Endothelial cell of umbilical vein (primary cell): ENCODE measurements around the gene ACTR1A. TPM values are rescaled to one million over a fixed set of nuclear protein-coding genes. Genes with fewer than 3 reads are reported as not detected.
A peak's percentile ranks its signal among the peaks of the same experiment; 100 is the strongest.

Experiments used
- BruUV-seq: library from RNA; stranded (reverse); fragments of 400-500 nt; replicated peaks from 2 replicates; lab custom pipeline; 2021; lab: Mats Ljungman, UMichigan
- CTCF ChIA-PET: fragments of 300-600, 350-600 bp; sonication (Branson Sonifier 250); formaldehyde crosslinking; loops from one replicate; lab custom pipeline; 2021; ENCODE audit warnings: antibody characterized with exemption, inconsistent platforms; lab: Charles Lee
- POLR2A ChIA-PET: fragments of 300-600, 350-600 bp; sonication (Branson Sonifier 250); formaldehyde crosslinking; loops from one replicate; lab custom pipeline; 2021; ENCODE audit warnings: antibody characterized with exemption, inconsistent platforms; lab: Charles Lee
- DNase-seq: peaks from one replicate; pipeline ENCODE4 v3.0.0-alpha.2; 2011; ENCODE audit warnings: low read depth, low spot score
- FAIRE-seq: peaks from 2 replicates; lab custom pipeline; 2011; peaks lifted over from hg19 to GRCh38; lab: Jason Lieb, UNC
- H2AFZ ChIP-seq: 2 replicates; pipeline ENCODE4 v1.6.0; 2012; ENCODE audit warnings: low read depth, low read length, control low read depth, inconsistent platforms
- H3K27ac ChIP-seq: 2 replicates; pipeline ENCODE4 v1.5.1; 2011; ENCODE audit warnings: low read depth, mild to moderate bottlenecking, control low read depth, low read length, moderate library complexity; ENCODE audit not compliant: insufficient read depth
- H3K27me3 ChIP-seq, 2 experiments: 2 replicates each; pipeline versions ENCODE4 v1.6.0 to v1.6.1; 2011; ENCODE audit warnings: low read length in 2 of 2, mixed read lengths in 1 of 2; ENCODE audit not compliant: control insufficient read depth in 2 of 2, insufficient read depth in 2 of 2
- H3K36me3 ChIP-seq, 2 experiments: 2 replicates in 1 of 2; 3 replicates in 1 of 2; pipeline ENCODE4 v1.5.1; 2011; ENCODE audit warnings: low read length in 2 of 2, mild to moderate bottlenecking in 1 of 2, moderate library complexity in 1 of 2; ENCODE audit not compliant: control insufficient read depth in 2 of 2, insufficient read depth in 2 of 2; ENCODE audit errors: extremely low read depth in 1 of 2
- H3K4me1 ChIP-seq: 3 replicates; pipeline ENCODE4 v1.5.1; 2011; ENCODE audit warnings: mild to moderate bottlenecking, low read length; ENCODE audit not compliant: control insufficient read depth, insufficient read depth; ENCODE audit errors: extremely low read depth
- H3K4me2 ChIP-seq: 2 replicates; pipeline ENCODE4 v1.6.1; 2011; ENCODE audit warnings: low read length, control low read depth, mixed read lengths; ENCODE audit not compliant: insufficient read depth
- H3K4me3 ChIP-seq, 3 experiments: fragments of 200-600 bp in 1 of 3; sonication (generic), shearing (Covaris generic) in 1 of 3; replicated peaks in 1 of 3; 2 replicates each; pipeline ENCODE4 v1.5.1; 2011 to 2016; ENCODE audit warnings: control low read depth in 3 of 3, low read length in 3 of 3, mild to moderate bottlenecking in 2 of 3, inconsistent platforms in 1 of 3, low read depth in 1 of 3, moderate library complexity in 1 of 3; ENCODE audit not compliant: insufficient read depth in 1 of 3
- H3K79me2 ChIP-seq: 2 replicates; pipeline ENCODE4 v1.6.0; 2012; ENCODE audit warnings: low read length, inconsistent platforms; ENCODE audit not compliant: control insufficient read depth, insufficient read depth
- H3K9ac ChIP-seq: replicated peaks from 2 replicates; pipeline ENCODE3; 2011; ENCODE audit warnings: low read length, control low read depth; ENCODE audit not compliant: insufficient read depth; ENCODE audit errors: extremely low read depth
- H3K9me1 ChIP-seq: replicated peaks from 3 replicates; pipeline ENCODE4 v1.6.0; 2011; ENCODE audit warnings: mild to moderate bottlenecking, low read length; ENCODE audit not compliant: control insufficient read depth, insufficient read depth; ENCODE audit errors: extremely low read depth
- H3K9me3 ChIP-seq: replicated peaks from 2 replicates; pipeline ENCODE4 v1.5.1; 2012; ENCODE audit warnings: low read length, inconsistent platforms; ENCODE audit not compliant: control insufficient read depth, insufficient read depth
- H4K20me1 ChIP-seq: replicated peaks from 2 replicates; pipeline ENCODE3; 2011; ENCODE audit warnings: mild to moderate bottlenecking, low read length; ENCODE audit not compliant: control insufficient read depth, insufficient read depth; ENCODE audit errors: extremely low read depth
- CTCF ChIP-seq, 2 donors: IDR thresholded peaks; 1 replicate in 1 of 2; 2 replicates in 1 of 2; pipeline ENCODE4 v1.5.1; 2011; ENCODE audit warnings: low read length in 2 of 2, mild to moderate bottlenecking in 2 of 2, moderate library complexity in 2 of 2, control low read depth in 1 of 2, inconsistent platforms in 1 of 2, low read depth in 1 of 2; ENCODE audit not compliant: insufficient read depth in 1 of 2; ENCODE audit errors: extremely low read depth in 1 of 2
- EZH2 ChIP-seq: IDR thresholded peaks from 2 replicates; pipeline ENCODE4 v1.6.1; 2012; ENCODE audit warnings: borderline replicate concordance, low read depth, mild to moderate bottlenecking, moderate library complexity, low read length, inconsistent platforms; ENCODE audit not compliant: severe bottlenecking
- GATA2 ChIP-seq: IDR thresholded peaks from 2 replicates; pipeline ENCODE4 v1.7.0; 2011; ENCODE audit warnings: low read depth, mild to moderate bottlenecking, moderate library complexity, mixed read lengths, low read length; ENCODE audit not compliant: insufficient read length, insufficient read depth
- JUN ChIP-seq: IDR thresholded peaks from 2 replicates; pipeline ENCODE4 v1.6.1; 2011; ENCODE audit warnings: borderline replicate concordance, low read depth; ENCODE audit not compliant: insufficient read length, insufficient read depth
- MAX ChIP-seq: IDR thresholded peaks from 2 replicates; pipeline ENCODE4 v1.6.1; 2011; ENCODE audit not compliant: insufficient read depth, insufficient read length
- POLR2A ChIP-seq: IDR thresholded peaks from 2 replicates; pipeline ENCODE4 v1.6.1; 2012; ENCODE audit warnings: low read depth, mild to moderate bottlenecking, control low read depth, low read length
- dilution Hi-C: fragments of 300-500 bp; cut with MboI; formaldehyde crosslinking; loops from one replicate; pipeline ENCODE4 v1.15.0; 2019; ENCODE audit warnings: low sequenced_read_pairs; ENCODE audit not compliant: extremely low pct_ligation_motif_present
- intact Hi-C: fragments of 100-400 bp; cut with micrococcal nuclease; formaldehyde crosslinking; loops from one replicate; pipeline ENCODE4 v1.10.0; 2022
- polyA plus RNA-seq, 4 experiments: library from polyadenylated mRNA; depleted of rRNA in 3 of 4; stranded (reverse) in 3 of 4; unstranded in 1 of 4; fragments of >200 nt; gene quantifications; 2 replicates each; pipeline versions ENCODE4 v1.2.1 to v1.2.3, GENCODE V29; 2011 to 2012; ENCODE audit warnings: missing spikeins in 1 of 4
- total RNA-seq: library from RNA; stranded (reverse); gene quantifications from 2 replicates; pipeline ENCODE4 v1.2.3, GENCODE V29; 2021

The ACTR1A gene
- total and polyA plus RNA-seq, 2 donors (not counting 3 experiments of a cell fraction or from before 2014, with no cell fraction given), result 155 to 164 TPM

GRCh38 chr10:102502029-102502336 lies 529 bp downstream of the ACTR1A start:
- H3K9me1 ChIP-seq, result no peaks in the 10 kb centered on the region
- H3K4me1 ChIP-seq, result peaks cover 16% of the 10 kb centered on the region
- intact Hi-C loops, result loop anchor here (1.0 to 5.0 kb wide), 2 partner anchors 80 to 107 kb away; partner anchors contain the start of genes FBXL15 and NFKB2
- FAIRE-seq (no peak), DNase-seq (peak; percentile 99)
- ChIA-PET POLR2A (interaction anchor here (0.6 to 1.0 kb wide), 4 partner anchors 79 to 158 kb away, joined by 3 to 4 read pairs (median 4); partner anchors contain the start of gene TRIM8), CTCF (interaction anchor here (0.7 to 8.4 kb wide), 13 partner anchors 10 to 212 kb away, joined by 3 to 261 read pairs (median 4); partner anchors contain the start of genes ARL3, SFXN2 and TRIM8)
- peaks cover 6% of the 10 kb centered on the region for H4K20me1 ChIP-seq
- peaks cover 69% of the 10 kb centered on the region for H3K79me2 ChIP-seq
- dilution Hi-C loops, result no loop called here
- peak overlapping the region; percentile 69 to 87 (median 82) for H3K4me3 ChIP-seq
- H3K4me2 ChIP-seq, result peak overlapping the region; percentile 77
- no peaks in the 10 kb centered on the region for H3K36me3 ChIP-seq
- peak overlapping the region; percentile 56 for H2AFZ ChIP-seq
- no peaks in the 10 kb centered on the region for H3K9me3 ChIP-seq
- H3K27ac ChIP-seq, result peak overlapping the region; percentile 52
- H3K27me3 ChIP-seq, result no peaks in the 10 kb centered on the region
- TF ChIP-seq CTCF (IDR thresholded peaks at IDR 0.05; ENCODE audit: extremely low read depth in 1 of 2, insufficient read depth in 1 of 2, low read depth in 1 of 2, low read length in 2 of 2), result no peak
- TF ChIP-seq MAX, result no peak
- TF ChIP-seq GATA2, result no peak
- no peak for TF ChIP-seq EZH2
- TF ChIP-seq JUN, result no peak
- TF ChIP-seq POLR2A, result peak; percentile 55
- TSS peak; percentile 38 for BruUV-seq
- H3K9ac ChIP-seq, result peak overlapping the region; percentile 86
